Measurements from ENCODE around the gene MPV17.
"Not testable (repeated sequence)": the region's sequence is repeated elsewhere in the genome, so short reads cannot be mapped to it uniquely, and the experiment has no call there.

MPV17 gene

GRCh38 chr2:27281855-27282559 lies 40.9 kb downstream of the MPV17 start, which contains the start of gene TRIM54:
TRIM54 (plus strand) TSS chr2:27282429; CDS start chr2:27282732, 303 bp downstream.
- TF ChIP-seq CTCF (IDR thresholded peaks at IDR 0.05), result no peak
- H3K4me3 ChIP-seq (ENCODE audit: low read depth in 1 of 2, low read length in 1 of 2), result no peak within 1 kb of the TSS
- no peaks in the 10 kb centered on the region for H3K9me3 ChIP-seq
- H3K4me1 ChIP-seq (ENCODE audit: control insufficient read depth in 1 of 2, insufficient read depth in 1 of 2, low read depth in 1 of 2, low read length in 1 of 2), result no peaks in the 10 kb centered on the region
- peaks cover 27% of the 10 kb centered on the region for H3K27me3 ChIP-seq
- H3K36me3 ChIP-seq, result no peaks in the 10 kb centered on the region
- no peak within 1 kb of the TSS for H3K27ac ChIP-seq

- no peak for TF ChIP-seq CTCF (IDR thresholded peaks at IDR 0.05)
- no peak overlapping the region for H3K27ac ChIP-seq
- no peaks in the 10 kb centered on the region for H3K4me1 ChIP-seq (ENCODE audit: control insufficient read depth in 1 of 2, insufficient read depth in 1 of 2, low read depth in 1 of 2, low read length in 1 of 2)
- H3K9me3 ChIP-seq, result no peaks in the 10 kb centered on the region
- H3K4me3 ChIP-seq (ENCODE audit: low read depth in 1 of 2, low read length in 1 of 2), result no peak overlapping the region
- peaks cover 29% of the 10 kb centered on the region for H3K27me3 ChIP-seq
- no peaks in the 10 kb centered on the region for H3K36me3 ChIP-seq
Observed at GRCh38 chr2:27281442-27281841, 41.5 kb downstream of the MPV17 start.

- Histone ChIP-seq H3K4me1 (ENCODE audit: control insufficient read depth in 1 of 2, insufficient read depth in 1 of 2, low read depth in 1 of 2, low read length in 1 of 2) (no peaks in the 10 kb centered on the region), H3K27me3 (peaks cover 29% of the 10 kb centered on the region), H3K4me3 (ENCODE audit: low read depth in 1 of 2, low read length in 1 of 2) (no peak overlapping the region), H3K36me3 (no peaks in the 10 kb centered on the region), H3K27ac (no peak overlapping the region), H3K9me3 (no peaks in the 10 kb centered on the region)
- no peak for TF ChIP-seq CTCF (IDR thresholded peaks at IDR 0.05)
Observed at GRCh38 chr2:27280826-27281225, 42.1 kb downstream of the MPV17 start.

- H3K4me3 ChIP-seq (ENCODE audit: low read depth in 1 of 2, low read length in 1 of 2), result no peak overlapping the region
- no peak overlapping the region for H3K27ac ChIP-seq
- H3K4me1 ChIP-seq (ENCODE audit: control insufficient read depth in 1 of 2, insufficient read depth in 1 of 2, low read depth in 1 of 2, low read length in 1 of 2), result no peaks in the 10 kb centered on the region
- H3K36me3 ChIP-seq, result no peaks in the 10 kb centered on the region
- peaks cover 29% of the 10 kb centered on the region for H3K27me3 ChIP-seq
- no peak for TF ChIP-seq CTCF (IDR thresholded peaks at IDR 0.05)
- H3K9me3 ChIP-seq, result no peaks in the 10 kb centered on the region
Observed at GRCh38 chr2:27278010-27278409, 44.9 kb downstream of the MPV17 start.

- H3K9me3 ChIP-seq, result no peaks in the 10 kb centered on the region
- no peak within 1 kb of the TSS for H3K4me3 ChIP-seq (ENCODE audit: low read depth in 1 of 2, low read length in 1 of 2)
- H3K27me3 ChIP-seq, result peaks cover 30% of the 10 kb centered on the region
- H3K4me1 ChIP-seq (ENCODE audit: control insufficient read depth in 1 of 2, insufficient read depth in 1 of 2, low read depth in 1 of 2, low read length in 1 of 2), result no peaks in the 10 kb centered on the region
- H3K27ac ChIP-seq, result no peak within 1 kb of the TSS
- no peak for TF ChIP-seq CTCF (IDR thresholded peaks at IDR 0.05)
- no peaks in the 10 kb centered on the region for H3K36me3 ChIP-seq
Observed at GRCh38 chr2:27275211-27276150, 47.4 kb downstream of the MPV17 start, which contains the start of gene DNAJC5G. DNAJC5G (plus strand) TSS chr2:27275433; CDS start chr2:27276729, 1,296 bp downstream.

- H3K9me3 ChIP-seq; H3K4me3 ChIP-seq (ENCODE audit: low read depth in 1 of 2, low read length in 1 of 2); H3K4me1 ChIP-seq (ENCODE audit: control insufficient read depth in 1 of 2, insufficient read depth in 1 of 2, low read depth in 1 of 2, low read length in 1 of 2); H3K27ac ChIP-seq; H3K36me3 ChIP-seq: not testable (repeated sequence)
- H3K27me3 ChIP-seq, result peaks cover 52% of the 10 kb centered on the region
Observed at GRCh38 chr2:27272537-27273522, 50.1 kb downstream of the MPV17 start.

All from neutrophil (primary cell).